Pericardium fibroblast (primary cell): ENCODE results near the gene UVRAG. TPM values are rescaled to one million over a fixed set of nuclear protein-coding genes. Genes with fewer than 3 reads are reported as not detected.

ENCODE experiments used
- total RNA-seq: library from RNA; depleted of rRNA; stranded (reverse); fragments of >200 nt; gene quantifications from 2 replicates; pipeline ENCODE4 v1.2.3, GENCODE V29; 2015

Gene UVRAG
- total RNA-seq, result 12.9 and 18.2 TPM in 2 replicates

GRCh38 chr11:75814677-75815344 is at the start of gene UVRAG:
Gene UVRAG (plus strand): TSS chr11:75815210. CDS start chr11:75815408, 198 bp downstream.

GRCh38 chr11:75768112-75768908 is 46.7 kb upstream of the UVRAG start, which contains the start of gene DGAT2:
Gene DGAT2 (plus strand): TSS chr11:75768778. CDS start chr11:75768992, 214 bp downstream.

Other genes with a start within 250 kb of the UVRAG start
- 5.6 and 6.1 TPM in 2 replicates for gene MAP6, start 146.2 kb upstream of the UVRAG start, total RNA-seq
- not detected in 2 replicates for gene MOGAT2, start 97.4 kb upstream of the UVRAG start, total RNA-seq
- gene DGAT2, start 46.4 kb upstream of the UVRAG start, total RNA-seq, result 0.70 and 8.5 TPM in 2 replicates